ENCODE data around the gene LRRC3B.
"Not testable (repeated sequence)": the region's sequence is repeated elsewhere in the genome, so short reads cannot be mapped to it uniquely, and the experiment has no call there.

LRRC3B gene

GRCh38 chr3:26622621-26623418, at the start of gene LRRC3B:
LRRC3B (plus strand) TSS chr3:26622772; CDS start chr3:26709673, 86,901 bp downstream.
- DNase-seq: peak; percentile 6

- no peak for DNase-seq
Measured at GRCh38 chr3:26574766-26575165, 47.8 kb upstream of the LRRC3B start.

GRCh38 chr3:26579116-26579515, 43.5 kb upstream of the LRRC3B start:
- no peak for DNase-seq

- DNase-seq: no peak
Measured at GRCh38 chr3:26587571-26587970, 35.0 kb upstream of the LRRC3B start.

- no peak for DNase-seq
Measured at GRCh38 chr3:26588931-26589330, 33.6 kb upstream of the LRRC3B start.

- no peak for DNase-seq
Measured at GRCh38 chr3:26589678-26590077, 32.9 kb upstream of the LRRC3B start.

- no peak for DNase-seq
Measured at GRCh38 chr3:26590919-26591484, 31.6 kb upstream of the LRRC3B start.

GRCh38 chr3:26591926-26592325, 30.6 kb upstream of the LRRC3B start:
- DNase-seq: no peak

GRCh38 chr3:26592451-26592850, 30.1 kb upstream of the LRRC3B start:
- no peak for DNase-seq

GRCh38 chr3:26596335-26596734, 26.2 kb upstream of the LRRC3B start:
- DNase-seq: no peak

- not testable (repeated sequence) for DNase-seq
Measured at GRCh38 chr3:26603311-26603710, 19.3 kb upstream of the LRRC3B start.

- not testable (repeated sequence) for DNase-seq
Measured at GRCh38 chr3:26603771-26604170, 18.8 kb upstream of the LRRC3B start.

- no peak for DNase-seq
Measured at GRCh38 chr3:26614006-26614685, 8.4 kb upstream of the LRRC3B start.

- no peak for DNase-seq
Measured at GRCh38 chr3:26621176-26621575, 1.4 kb upstream of the LRRC3B start.

GRCh38 chr3:26621906-26622620, 509 bp upstream of the LRRC3B start:
- DNase-seq: no peak

GRCh38 chr3:26623419-26624208, 1.0 kb downstream of the LRRC3B start:
- no peak for DNase-seq

GRCh38 chr3:26624209-26624765, 1.7 kb downstream of the LRRC3B start:
- no peak for DNase-seq

GRCh38 chr3:26625187-26625586, 2.6 kb downstream of the LRRC3B start:
- no peak for DNase-seq

GRCh38 chr3:26627080-26627479, 4.5 kb downstream of the LRRC3B start:
- DNase-seq: no peak

- no peak for DNase-seq
Measured at GRCh38 chr3:26628915-26629314, 6.3 kb downstream of the LRRC3B start.

- DNase-seq: no peak
Measured at GRCh38 chr3:26630669-26631389, 8.3 kb downstream of the LRRC3B start.

- DNase-seq: no peak
Measured at GRCh38 chr3:26631390-26631738, 8.8 kb downstream of the LRRC3B start.
